ENCODE measurements around the gene EID3.
"Not testable (repeated sequence)": the region's sequence is repeated elsewhere in the genome, so short reads cannot be mapped to it uniquely, and the experiment has no call there.

The EID3 gene

DNA sequence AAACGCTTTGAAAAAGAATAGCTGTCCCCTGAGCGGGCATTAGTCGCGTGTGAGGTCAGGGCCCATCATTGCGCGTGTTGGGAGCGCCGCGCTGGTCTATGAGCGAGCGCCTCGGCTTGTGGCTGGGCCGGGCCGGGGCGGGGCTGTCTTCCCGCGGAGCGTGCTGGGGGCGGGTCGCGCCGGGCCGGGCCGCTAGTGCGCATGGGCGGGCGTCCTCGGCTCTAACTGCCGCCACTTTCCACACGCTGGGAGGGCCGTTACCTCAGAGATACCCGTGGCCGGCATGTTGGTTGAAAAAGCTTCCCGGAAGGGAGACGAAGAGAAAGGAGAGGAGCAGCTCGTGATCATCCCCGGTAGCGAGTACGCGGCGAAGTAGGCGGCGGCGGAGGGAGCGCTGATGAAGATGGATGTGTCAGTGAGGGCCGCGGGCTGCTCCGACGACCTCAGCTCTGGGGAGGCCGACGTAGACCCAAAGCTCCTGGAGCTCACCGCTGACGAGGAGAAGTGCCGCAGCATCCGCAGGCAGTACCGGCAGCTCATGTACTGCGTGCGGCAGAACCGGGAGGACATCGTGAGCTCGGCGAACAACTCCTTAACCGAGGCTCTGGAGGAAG lies at the start of gene EID3:
TSS of gene EID3 (plus strand) at position 202 of the 614 bp plus-strand sequence. CDS start at position 398, 196 bp downstream.
- DNase-seq (ENCODE audit: low spot score), result peak; percentile 86

DNA sequence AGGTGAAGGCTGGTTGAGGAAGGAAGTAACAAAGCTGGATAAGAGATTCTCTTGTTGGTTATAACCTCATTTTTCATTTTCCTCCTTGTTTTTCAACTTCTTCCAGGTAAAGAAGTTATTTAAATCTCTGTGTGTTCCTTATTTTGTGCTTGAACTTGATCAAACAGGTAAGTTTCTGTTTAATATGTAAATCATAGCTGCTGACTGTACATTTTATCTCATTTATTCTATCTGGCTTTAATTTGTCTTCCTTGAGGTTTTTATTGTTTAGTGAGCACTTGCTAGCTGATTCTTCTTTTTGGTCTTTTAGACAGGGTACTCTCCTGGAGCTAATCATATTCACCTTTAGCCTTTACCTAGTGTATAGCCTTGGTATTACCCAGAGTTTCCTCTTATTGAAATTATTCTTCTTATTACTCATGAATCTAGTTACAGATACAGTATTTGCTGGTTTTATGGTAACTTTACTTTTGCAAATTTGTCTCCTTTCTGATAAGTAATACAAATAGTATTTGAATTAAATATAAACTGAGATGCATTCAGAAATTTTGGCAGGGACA lies 45.5 kb upstream of the EID3 start:
- no peak for DNase-seq (ENCODE audit: low spot score)

DNA sequence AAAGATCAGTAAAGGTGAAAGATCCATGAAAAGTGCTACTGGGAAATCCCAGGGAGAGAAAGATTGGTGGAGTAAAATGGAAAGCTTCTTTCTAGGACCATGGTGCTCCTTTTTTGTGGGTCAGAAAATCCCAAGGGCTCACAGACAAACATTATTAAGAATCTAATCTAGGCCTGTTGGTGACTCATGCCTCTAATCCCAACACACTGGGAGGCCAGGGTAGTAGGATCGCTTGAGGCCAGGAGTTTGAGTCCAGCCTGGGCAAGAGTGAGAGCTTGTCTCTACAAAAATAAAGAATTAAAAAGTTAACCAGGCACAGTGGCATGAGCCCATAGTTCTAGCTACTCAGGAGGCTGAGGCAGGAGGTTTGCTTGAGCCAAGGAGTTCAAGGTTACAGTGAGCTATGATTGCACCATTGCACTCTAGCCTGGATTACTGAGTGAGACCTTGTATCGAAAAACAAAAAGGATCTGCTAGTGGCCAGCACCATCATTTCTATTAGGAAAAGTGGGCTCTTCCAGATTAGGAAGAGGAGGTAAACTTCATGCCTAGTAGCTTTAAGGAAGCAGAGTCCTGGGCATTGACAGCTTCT lies 45.0 kb upstream of the EID3 start:
- DNase-seq (ENCODE audit: low spot score), result no peak

DNA sequence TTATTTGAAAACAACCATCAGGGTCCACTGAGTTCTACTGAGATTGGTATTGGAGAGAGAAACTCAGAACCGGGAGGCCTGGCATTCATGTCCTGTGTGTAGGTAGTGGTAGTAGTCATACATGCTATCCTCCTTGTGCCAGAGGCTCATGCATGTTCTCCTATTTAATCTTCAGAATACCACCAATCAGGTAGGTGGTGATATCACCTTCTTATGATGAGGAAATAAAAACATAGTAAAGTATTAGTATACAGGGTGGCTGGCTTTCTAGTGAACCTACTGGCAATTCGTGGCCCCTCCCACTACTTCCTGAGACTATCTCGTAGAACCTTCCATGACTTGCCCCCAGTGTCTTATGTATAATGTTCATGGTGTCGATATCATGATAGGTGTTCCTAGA lies 40.5 kb upstream of the EID3 start:
- DNase-seq (ENCODE audit: low spot score), result no peak

DNA sequence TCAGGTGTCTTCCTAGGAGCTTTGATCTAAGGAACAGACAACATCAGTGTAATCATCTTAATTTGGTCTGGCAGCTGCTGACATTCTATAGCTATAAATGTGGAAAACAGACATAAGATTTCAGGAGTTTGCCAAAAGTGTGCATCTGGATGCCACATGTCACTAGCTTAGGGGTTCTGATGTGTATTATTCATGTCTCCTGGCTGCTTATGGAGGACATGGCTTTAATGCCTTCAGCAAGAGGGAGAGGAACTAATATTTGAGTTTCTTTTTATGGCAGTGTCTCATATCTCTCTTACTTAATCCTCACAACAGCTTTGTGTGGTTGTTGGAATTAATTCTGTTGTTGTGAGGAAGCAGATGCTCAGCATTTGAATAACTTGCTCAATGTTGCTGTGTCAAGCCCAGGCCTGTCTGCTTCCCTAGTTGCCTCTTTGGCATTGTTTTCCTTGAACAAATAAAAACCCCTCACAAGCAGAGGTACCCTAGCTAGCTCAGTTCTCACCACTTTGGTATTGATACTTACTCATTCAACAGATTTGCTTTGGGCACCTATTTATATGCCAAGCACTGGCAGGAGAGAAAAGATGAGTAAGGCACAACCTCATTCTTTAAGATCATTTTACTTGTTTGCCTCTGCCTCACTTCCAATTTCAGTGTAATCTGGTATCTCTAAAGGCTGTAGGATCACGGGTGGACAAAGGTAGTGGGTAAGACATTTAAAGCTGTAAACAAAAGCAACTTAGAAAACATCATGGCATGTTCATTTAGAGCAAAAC lies 39.8 kb upstream of the EID3 start:
- DNase-seq (ENCODE audit: low spot score), result no peak

DNA sequence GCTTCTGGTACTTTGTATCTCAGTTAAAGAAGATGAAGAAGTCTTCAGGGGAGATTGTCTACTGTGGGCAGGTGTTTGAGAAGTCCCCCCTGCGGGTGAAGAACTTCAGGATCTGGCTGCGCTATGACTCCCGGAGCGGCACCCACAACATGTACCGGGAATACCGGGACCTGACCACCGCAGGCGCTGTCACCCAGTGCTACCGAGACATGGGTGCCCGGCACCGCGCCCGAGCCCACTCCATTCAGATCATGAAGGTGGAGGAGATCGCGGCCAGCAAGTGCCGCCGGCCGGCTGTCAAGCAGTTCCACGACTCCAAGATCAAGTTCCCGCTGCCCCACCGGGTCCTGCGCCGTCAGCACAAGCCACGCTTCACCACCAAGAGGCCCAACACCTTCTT lies 38.1 kb upstream of the EID3 start:
- DNase-seq (ENCODE audit: low spot score), result not testable (repeated sequence)

DNA sequence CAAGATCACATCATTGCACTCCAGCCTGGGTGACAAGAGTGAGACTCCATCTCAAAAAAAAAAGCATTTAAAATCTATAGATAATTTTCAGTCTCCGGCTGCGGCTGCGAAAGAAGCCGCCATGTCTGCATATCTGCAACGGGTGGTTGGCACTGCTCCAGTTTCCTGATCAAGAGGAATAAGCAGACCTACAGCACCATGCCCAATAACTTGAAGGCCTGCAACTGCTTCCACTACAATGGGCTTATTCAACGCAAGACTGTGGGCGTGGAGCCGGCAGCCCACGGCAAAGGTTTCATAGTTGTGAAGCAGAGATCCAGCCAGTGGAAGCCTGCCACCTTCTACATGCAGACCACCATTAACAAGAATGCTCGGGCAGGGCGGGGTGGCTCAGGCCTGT lies 30.6 kb upstream of the EID3 start:
- no peak for DNase-seq (ENCODE audit: low spot score)

DNA sequence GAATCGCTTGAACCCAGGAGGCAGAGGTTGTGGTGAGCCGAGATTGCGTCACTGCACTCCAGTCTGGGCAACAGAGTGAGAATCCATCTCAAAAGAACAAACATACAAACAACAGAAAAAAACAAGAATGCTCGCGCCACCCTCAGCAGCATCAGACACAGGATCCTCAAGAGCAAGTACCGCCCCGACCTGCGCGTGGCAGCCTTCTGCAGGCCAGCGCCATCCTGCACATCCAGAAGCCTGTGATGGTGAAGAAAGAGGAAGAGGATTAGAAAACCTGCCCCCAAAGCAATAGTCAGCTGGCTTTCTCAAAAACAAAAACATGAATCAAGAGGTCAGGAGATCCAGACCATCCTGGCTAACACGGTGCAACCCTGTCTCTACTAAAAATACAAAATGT lies 30.0 kb upstream of the EID3 start:
- DNase-seq (ENCODE audit: low spot score), result no peak

DNA sequence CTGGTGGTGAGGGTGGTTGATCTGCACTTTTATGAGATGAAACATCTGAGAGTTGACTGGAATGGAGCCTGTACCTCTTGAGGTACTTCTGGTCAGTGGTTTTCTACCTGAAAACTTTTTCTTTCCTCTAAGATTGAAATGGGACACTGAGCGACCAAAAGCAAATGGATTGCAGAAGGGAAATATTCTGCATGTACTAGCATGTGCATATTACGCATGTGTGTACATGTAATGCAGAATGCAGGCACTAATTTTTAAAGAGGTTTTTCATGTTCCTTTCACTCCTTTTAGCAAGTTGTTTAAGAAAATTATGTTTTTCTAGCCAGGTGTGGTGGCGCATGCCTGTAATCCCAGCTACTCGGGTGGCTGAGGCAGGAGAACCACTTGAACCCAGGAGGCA lies 28.7 kb upstream of the EID3 start:
- no peak for DNase-seq (ENCODE audit: low spot score)

DNA sequence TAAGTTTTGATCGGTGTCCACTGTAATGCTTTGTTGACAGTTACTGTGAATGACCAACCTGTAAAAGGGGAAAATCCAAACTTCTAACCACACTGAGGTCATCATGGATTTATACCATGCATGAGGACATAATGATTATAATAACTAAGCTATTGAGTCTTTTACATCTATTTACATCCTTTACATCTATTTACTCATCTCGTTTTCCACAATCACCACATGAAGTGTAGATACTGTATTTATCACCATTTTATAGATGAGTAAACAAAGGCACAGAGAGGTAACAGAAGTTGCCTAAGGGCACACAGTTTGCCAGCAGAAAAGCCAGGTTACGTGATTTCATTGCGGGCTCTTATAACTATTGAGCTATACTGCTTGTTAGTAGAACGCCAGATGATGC lies 27.9 kb upstream of the EID3 start:
- no peak for DNase-seq (ENCODE audit: low spot score)

DNA sequence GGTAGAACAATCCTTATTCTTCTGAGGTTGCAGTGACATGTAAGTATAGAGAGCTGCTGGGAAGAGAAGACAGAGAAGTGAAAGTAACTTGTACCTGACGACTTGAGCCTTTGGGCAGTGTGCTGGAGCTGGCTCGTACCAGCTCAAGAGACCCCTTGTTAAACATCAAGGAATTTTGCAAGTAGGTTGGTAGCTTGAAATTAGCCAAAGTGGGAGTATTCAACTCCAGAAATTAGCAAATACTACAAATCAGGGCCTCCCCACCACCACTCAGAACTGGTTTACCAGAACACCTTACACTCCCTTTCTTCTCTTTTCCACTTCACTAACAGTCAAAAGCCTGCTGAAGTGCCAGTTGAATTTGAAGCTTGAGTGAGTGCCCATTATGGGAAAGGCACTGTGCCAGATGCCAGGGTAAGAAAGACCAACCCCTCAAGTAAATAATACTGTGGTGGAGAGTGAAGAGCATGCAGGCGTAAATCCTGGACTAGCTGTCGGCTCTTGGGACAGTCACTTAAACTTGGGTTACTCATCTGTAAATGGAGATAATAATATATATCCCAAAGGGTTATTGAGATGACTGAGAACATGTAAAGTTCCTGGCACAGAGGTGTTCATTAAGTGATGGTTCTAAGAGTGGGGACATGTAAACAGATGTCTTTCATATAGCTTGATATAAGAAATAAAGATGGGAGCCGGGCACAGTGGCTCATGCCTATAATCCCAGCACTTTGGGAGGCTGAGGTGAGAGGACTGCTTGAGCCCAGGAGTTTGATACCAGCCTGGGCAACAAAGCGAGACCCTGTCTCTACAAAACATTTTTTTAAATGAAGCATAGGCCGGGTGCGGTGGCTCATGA lies 27.0 kb upstream of the EID3 start:
- no peak for DNase-seq (ENCODE audit: low spot score)

DNA sequence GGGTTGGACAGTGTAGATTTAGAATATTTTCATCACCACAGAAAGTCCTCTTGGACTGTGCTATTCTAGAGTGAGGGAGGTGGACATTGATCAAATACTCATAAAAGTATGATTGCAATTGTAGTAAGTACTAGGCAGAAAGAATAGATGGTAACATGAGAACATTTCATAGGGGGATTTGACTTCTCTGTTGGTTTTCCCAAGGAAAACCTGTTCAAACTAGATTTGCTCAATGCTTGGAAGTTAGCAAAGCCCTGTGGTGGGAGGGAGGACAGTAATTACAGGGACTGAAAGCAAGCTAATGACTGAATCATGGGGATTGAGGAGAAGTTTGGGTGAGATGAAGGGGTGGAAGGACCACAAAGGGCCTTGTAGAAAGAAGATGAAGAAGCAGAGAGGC lies 24.4 kb upstream of the EID3 start:
- no peak for DNase-seq (ENCODE audit: low spot score)

DNA sequence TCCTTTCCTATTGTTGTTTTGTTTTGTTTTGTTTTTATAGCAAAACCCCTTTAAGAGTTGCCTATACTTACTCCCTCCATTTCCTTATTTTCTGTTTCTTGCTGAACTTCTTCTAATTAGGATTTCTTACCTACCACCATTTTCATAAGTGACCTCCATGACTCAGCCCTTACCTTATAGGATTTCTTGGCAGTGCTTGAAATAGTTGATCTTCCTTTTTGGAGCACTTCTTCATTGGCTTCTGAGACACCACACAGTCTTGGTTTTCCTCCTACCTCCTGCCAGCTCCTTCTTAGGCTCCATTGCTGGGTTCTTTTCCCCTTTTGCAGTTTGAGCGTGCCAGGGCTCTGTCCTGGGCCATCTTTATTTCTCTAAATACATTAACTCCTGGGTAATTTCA lies 23.4 kb upstream of the EID3 start:
- no peak for DNase-seq (ENCODE audit: low spot score)

DNA sequence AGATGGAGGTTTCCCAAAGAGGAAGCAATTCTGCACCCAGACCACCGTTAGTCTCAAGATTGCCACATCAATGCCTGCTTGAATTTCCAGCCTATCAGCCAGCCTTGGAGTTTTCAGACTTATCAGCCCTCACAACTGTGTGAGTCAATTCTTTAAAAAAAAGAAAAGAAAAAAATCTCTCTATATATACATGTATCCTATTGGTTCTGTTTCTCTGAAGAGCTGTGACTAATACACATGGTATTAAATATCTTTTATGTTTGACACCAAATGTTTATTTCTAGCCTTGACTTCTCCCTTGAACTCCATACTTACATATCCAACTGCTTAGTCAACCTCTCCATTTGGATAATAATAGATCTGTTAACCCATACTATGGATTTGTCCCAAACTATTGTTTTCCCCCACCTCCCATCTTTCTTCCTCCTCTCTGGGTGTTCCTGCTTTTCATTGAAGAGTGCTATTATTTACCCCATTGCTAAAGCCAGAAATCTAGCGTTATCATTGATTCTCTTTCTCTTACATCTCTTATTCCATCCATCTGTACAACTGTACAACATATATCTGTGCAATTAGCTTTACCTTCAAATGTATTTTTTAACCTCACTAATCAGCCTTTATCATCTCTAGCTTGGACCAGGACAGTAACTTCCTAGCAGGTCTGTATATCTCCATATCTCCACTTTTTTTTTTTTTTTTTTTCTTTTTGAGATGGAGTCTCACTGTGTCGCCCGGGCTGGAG lies 22.7 kb upstream of the EID3 start:
- DNase-seq (ENCODE audit: low spot score), result no peak

DNA sequence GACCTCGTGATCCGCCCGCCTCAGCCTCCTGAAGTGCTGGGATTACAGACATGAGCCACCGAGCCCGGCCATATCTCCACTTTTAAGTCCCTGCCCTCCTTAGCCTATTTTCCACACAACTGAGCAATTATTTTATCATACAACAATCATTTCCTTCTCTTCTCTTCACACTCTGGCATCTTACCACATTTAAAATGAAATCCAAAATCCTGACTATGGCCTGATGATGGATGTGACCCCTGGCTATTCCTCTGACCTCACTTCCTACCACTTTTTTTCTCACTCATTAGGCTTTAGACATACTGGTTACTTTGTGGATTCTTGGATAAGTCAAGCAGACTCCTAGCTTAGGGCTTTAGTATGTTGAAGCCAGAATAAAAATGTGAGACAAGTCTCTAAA lies 21.9 kb upstream of the EID3 start:
- DNase-seq (ENCODE audit: low spot score), result no peak

DNA sequence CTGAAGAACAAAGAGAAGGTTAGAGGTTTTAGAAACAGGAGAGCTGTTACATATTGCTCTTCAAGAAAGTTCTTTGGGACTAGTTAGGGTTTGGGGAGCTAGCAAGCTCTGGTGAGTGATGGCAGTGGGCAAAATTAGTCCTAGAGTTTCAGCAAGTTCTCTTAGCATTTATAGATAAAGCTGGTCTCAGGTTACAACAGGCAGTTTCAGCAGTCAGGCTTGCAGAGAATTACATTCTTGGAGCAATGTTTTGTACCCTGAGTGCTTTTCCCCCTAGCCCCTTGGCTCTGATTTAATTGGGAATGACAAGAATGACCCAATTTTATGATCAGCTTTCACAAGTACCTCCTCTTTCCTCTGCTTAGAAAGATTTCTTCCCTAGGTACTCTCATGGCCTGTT lies 21.4 kb upstream of the EID3 start:
- no peak for DNase-seq (ENCODE audit: low spot score)

DNA sequence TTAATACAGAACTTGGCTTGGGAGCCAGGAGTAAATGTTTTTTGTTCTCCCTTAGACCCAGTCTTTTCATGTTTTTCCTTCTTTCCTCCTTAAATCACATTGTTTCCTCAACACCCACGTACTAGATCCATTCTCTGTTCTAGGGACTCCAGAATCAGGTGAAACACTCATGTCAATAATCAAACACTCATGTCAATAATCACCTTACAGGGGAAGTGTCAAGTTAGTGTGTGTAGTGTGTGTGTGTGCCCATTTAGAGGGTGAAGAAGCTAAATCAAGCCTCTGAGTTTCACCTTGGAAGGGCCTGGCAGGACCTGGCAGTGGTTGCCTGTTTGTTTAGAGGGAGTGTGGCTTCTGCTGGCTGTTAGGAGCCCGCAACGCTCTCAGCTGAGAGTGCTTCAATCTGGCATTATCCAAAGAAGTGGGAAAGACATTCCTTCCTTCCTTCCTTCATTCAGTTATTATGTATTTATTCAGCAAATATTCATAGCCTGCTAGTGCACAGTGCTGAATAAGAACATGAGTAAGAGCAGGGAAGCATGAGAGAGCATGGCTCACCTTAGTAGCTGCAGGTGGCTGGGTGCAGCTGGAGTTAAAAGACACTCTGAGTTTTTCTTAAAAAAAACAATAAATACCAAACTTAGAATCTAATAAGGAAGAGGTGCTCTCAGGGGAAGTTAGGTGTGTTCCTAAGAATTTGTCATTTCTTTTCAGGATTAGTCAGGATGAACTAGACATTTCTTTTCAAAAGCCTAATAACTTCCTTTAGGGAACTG lies 17.6 kb upstream of the EID3 start:
- DNase-seq (ENCODE audit: low spot score), result no peak

DNA sequence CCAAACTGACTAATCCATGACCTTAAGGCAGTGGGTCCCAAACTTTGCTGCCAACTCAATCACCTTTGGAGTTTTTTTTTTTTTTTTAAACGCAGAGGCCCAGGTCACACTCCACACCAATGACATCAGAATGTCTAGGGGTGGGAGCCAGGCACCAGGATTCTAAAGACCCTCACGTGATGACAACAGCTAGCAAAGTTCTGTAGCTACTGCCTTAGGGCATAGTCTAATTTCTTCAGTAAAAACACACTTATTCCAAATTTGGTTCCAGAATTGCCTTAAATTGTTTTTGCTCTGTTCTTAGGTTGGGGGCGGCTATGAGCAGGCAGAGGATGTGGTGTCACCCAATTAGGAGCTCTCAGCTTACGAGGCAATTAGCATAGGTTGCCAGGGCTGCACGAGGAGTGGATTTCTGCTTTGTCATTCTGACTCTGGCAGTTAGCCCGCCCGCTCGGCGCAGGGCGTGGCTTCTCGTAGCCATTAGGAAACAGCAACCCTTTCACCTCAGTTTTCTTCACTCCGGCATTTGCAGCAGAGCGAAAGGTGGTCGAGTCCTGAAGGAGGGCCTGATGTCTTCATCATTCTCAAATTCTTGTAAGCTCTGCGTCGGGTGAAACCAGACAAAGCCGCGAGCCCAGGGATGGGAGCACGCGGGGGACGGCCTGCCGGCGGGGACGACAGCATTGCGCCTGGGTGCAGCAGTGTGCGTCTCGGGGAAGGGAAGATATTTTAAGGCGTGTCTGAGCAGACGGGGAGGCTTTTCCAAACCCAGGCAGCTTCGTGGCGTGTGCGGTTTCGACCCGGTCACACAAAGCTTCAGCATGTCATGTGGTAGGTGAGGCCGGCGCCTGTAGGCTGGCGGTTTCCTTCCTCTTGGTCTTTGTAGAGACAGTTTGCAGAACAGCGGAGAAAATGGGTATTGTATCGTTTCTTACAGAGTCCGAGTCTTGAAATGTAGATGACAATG lies 16.7 kb upstream of the EID3 start:
- DNase-seq (ENCODE audit: low spot score), result peak; percentile 87

DNA sequence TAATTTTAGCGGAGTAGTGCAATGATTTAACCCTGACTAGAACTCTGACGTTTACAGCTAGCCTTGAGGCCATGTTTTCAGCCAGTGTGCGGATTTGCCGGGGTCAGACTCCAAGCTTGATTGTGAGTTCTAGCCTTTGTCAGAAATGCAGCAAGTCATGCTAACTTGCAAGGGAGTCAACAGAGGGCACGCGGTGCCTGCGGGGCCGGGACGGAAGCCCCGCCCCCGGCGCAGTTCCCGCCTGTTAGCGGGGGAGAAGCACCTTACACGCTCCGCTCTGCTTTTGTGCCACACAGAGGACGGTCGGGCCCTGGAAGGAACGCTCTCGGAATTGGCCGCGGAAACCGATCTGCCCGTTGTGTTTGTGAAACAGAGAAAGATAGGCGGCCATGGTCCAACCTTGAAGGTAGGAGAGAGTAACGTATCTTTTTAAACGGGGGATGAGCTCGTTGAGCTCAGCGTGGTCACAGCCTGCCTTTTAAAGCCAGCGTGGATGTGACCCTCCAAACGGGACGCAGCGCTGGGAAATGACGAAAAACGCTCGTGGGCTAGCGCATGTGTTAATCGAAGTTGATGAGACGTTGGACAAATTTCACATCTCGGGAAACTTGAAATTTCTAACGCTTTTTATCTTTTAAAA lies 14.8 kb upstream of the EID3 start:
- peak; percentile 88 for DNase-seq (ENCODE audit: low spot score)
